Lower lobe of right lung (tissue), 2 donors: Measurements from ENCODE around the gene RELN. TPM values are rescaled to one million over a fixed set of nuclear protein-coding genes. Genes with fewer than 3 reads are reported as not detected.

Experiments
- ATAC-seq, 2 donors: fragments of 200-7000 bp; cut with Tn5 transposase; one replicate each; pipeline ENCODE4 v1.9.1; 2020 to 2022; ENCODE audit warnings: mild to moderate bottlenecking in 2 of 2, moderate library complexity in 2 of 2
- DNase-seq: peaks from one replicate; pipeline ENCODE4 v3.0.0-alpha.2; 2020
- H3K27ac ChIP-seq: fragments of 200-600 bp; one replicate; pipeline ENCODE4 v1.8.0; 2022
- H3K27me3 ChIP-seq: fragments of 200-600 bp; one replicate; pipeline ENCODE4 v1.8.0; 2022; ENCODE audit warnings: low read depth
- H3K36me3 ChIP-seq: fragments of 200-600 bp; one replicate; pipeline ENCODE4 v1.8.0; 2022; ENCODE audit warnings: mild to moderate bottlenecking
- H3K4me1 ChIP-seq: fragments of 200-600 bp; one replicate; pipeline ENCODE4 v1.8.0; 2022
- H3K4me3 ChIP-seq: fragments of 200-600 bp; one replicate; pipeline ENCODE4 v1.8.0; 2022; ENCODE audit warnings: mild to moderate bottlenecking
- H3K9me3 ChIP-seq: fragments of 200-600 bp; one replicate; pipeline ENCODE4 v1.8.0; 2022
- intact Hi-C: fragments of 100-400 bp; cut with DNase I; formaldehyde crosslinking; loops from one replicate; pipeline ENCODE4 v1.11.0; 2022
- total RNA-seq: library from RNA; stranded (reverse); fragmentation: NEBNext Ultra II Directional; extraction: Animal tissue kit (Norgen Biotek cat#: 25700); gene quantifications from one replicate; pipeline ENCODE4 v1.2.1, GENCODE V29; 2021
- TF ChIP-seq, protein P1 (sequence below): fragments of 200-600 bp; IDR thresholded peaks from one replicate; pipeline ENCODE4 v1.8.0; 2022; ENCODE audit warnings: antibody characterized with exemption, mild to moderate bottlenecking
- donor health status: DM: no; HTN: yes; CAD: no; lungs with severe emphysema.

Gene RELN
- total RNA-seq, 1 donor from 2014 or later, result 3.7 TPM

GRCh38 chr7:103644319-103644718 lies 345.1 kb downstream of the RELN start:
- intact Hi-C loops, result no loop called here
- no peaks in the 10 kb centered on the region for H3K27me3 ChIP-seq
- no peak overlapping the region for H3K27ac ChIP-seq
- peaks cover 20% of the 10 kb centered on the region for H3K9me3 ChIP-seq
- DNase-seq (no peak), ATAC-seq (no peak)
- no peaks in the 10 kb centered on the region for H3K4me1 ChIP-seq
- TF ChIP-seq, protein P1, sequence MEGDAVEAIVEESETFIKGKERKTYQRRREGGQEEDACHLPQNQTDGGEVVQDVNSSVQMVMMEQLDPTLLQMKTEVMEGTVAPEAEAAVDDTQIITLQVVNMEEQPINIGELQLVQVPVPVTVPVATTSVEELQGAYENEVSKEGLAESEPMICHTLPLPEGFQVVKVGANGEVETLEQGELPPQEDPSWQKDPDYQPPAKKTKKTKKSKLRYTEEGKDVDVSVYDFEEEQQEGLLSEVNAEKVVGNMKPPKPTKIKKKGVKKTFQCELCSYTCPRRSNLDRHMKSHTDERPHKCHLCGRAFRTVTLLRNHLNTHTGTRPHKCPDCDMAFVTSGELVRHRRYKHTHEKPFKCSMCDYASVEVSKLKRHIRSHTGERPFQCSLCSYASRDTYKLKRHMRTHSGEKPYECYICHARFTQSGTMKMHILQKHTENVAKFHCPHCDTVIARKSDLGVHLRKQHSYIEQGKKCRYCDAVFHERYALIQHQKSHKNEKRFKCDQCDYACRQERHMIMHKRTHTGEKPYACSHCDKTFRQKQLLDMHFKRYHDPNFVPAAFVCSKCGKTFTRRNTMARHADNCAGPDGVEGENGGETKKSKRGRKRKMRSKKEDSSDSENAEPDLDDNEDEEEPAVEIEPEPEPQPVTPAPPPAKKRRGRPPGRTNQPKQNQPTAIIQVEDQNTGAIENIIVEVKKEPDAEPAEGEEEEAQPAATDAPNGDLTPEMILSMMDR, result no peak
- H3K36me3 ChIP-seq, result no peaks in the 10 kb centered on the region
- no peak overlapping the region for H3K4me3 ChIP-seq

GRCh38 chr7:103640031-103640779 lies 349.3 kb downstream of the RELN start:
- ATAC-seq (no peak), DNase-seq (no peak)
- H3K36me3 ChIP-seq, result no peaks in the 10 kb centered on the region
- peaks cover 6% of the 10 kb centered on the region for H3K9me3 ChIP-seq
- no peak overlapping the region for H3K27ac ChIP-seq
- intact Hi-C loops, result no loop called here
- H3K4me1 ChIP-seq, result no peaks in the 10 kb centered on the region
- H3K4me3 ChIP-seq, result no peak overlapping the region
- TF ChIP-seq, protein P1, result no peak
- no peaks in the 10 kb centered on the region for H3K27me3 ChIP-seq

- TF ChIP-seq, protein P1, result no peak
- no peak overlapping the region for H3K4me3 ChIP-seq
- no peaks in the 10 kb centered on the region for H3K4me1 ChIP-seq
- H3K27ac ChIP-seq, result no peak overlapping the region
- intact Hi-C loops, result no loop called here
- DNase-seq, result no peak
- H3K27me3 ChIP-seq, result no peaks in the 10 kb centered on the region
- H3K36me3 ChIP-seq, result no peaks in the 10 kb centered on the region
- no peak for ATAC-seq
- H3K9me3 ChIP-seq, result no peaks in the 10 kb centered on the region
Observed at GRCh38 chr7:103637726-103638125, 351.7 kb downstream of the RELN start.

DNA sequence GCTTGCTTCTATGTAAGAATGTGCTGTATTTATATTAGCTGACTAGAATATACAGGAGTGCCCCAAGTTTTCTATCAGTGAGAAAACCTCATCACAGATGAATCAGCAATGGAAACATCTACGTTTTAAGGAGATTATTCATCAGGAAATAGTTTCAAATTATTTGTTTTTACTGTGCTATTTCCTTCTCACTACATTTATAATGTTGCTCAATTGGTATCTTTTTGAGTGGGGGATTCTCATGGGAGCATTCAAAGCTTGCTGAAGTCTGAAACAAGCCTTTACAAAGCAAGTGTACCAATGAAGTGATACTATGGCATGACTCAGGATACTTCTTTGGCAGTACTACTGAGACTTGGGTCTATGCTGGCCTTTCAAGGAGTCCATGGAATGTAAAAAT lies 352.4 kb downstream of the RELN start:
- TF ChIP-seq, protein P1, result no peak

GRCh38 chr7:103636153-103636552 lies 353.3 kb downstream of the RELN start:
- DNase-seq, result no peak
- Histone ChIP-seq H3K27me3 (no peaks in the 10 kb centered on the region), H3K9me3 (no peaks in the 10 kb centered on the region), H3K4me3 (no peak overlapping the region), H3K36me3 (no peaks in the 10 kb centered on the region), H3K27ac (no peak overlapping the region), H3K4me1 (no peaks in the 10 kb centered on the region)
- intact Hi-C loops, result no loop called here
- ATAC-seq, result no peak
- TF ChIP-seq, protein P1, result no peak

More for the DNA sequence above, 352.4 kb downstream of the RELN start:
- no peak overlapping the region for H3K27ac ChIP-seq
- DNase-seq (no peak), ATAC-seq (no peak)
- intact Hi-C loops, result no loop called here
- H3K27me3 ChIP-seq, result no peaks in the 10 kb centered on the region
- H3K36me3 ChIP-seq, result no peaks in the 10 kb centered on the region
- no peaks in the 10 kb centered on the region for H3K9me3 ChIP-seq
- no peaks in the 10 kb centered on the region for H3K4me1 ChIP-seq
- no peak overlapping the region for H3K4me3 ChIP-seq
